ENCODE data around the gene DCAF15. TPM values are rescaled to one million over a fixed set of nuclear protein-coding genes. Genes with fewer than 3 reads are reported as not detected.

The DCAF15 gene
- total RNA-seq, 1 donor from 2014 or later, result 18.2 TPM

DNA sequence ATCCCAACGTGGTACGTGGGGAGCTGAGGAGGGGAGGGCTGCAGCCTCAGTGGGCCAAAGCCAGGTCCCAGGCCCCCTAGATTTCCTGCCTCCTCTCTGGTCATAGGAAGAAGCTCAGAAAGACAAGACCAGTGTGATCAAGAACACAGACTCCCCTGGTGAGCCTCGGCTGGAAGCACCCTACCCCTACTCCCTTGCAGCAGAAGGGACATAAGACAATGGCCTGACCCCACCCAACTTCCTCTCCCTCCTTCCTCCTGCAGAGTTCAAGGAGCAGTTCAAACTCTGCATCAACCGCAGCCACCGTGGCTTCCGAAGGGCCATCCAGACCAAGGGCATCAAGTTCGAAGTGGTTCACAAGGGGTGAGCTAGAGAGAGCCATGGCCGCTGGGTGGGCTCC, 25.6 kb upstream of the DCAF15 start:
- DNase-seq (no peak), ATAC-seq (peak; percentile 64)
- intact Hi-C loops (cut with micrococcal nuclease), result no loop called here

DNA sequence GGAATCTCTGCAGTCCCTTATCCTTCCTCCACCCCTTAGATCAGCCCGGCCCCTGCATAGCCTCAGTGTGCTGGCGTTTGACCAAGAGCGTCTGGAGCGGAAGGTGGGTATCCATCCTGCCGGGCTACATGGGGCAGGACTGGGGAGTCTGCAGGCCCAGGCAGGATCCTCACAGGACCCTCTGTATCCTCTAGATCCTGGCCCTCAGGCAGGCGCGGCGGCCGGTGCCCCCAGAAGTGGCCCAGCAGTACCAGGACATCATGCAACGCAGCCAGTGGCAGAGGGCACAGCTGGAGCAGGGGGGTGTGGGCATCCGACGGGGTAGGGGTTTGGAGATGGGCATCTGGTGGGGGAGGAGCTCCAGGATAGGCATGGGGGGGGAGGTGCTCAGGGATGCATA, 23.0 kb upstream of the DCAF15 start:
- intact Hi-C loops (cut with micrococcal nuclease), result no loop called here
- ATAC-seq (no peak), DNase-seq (no peak)

DNA sequence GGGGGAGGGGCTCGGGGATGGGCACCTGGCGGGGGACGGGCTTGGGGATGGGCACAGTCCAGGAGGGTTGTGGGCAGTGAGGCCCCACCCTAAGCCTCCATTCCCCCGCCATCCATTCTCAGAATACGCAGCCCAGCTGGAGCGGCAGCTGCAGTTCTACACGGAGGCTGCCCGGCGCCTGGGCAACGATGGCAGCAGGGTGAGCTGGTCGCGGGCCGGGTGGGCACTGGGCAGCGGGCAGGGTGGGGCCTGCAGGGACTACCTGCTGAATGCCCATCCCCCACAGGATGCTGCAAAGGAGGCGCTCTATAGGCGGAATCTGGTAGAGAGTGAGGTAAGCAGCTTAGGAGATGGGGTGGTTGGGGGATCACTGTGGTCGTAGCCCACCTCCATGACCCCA, 22.4 kb upstream of the DCAF15 start:
- intact Hi-C loops (cut with micrococcal nuclease), result no loop called here
- ATAC-seq (no peak), DNase-seq (no peak)

DNA sequence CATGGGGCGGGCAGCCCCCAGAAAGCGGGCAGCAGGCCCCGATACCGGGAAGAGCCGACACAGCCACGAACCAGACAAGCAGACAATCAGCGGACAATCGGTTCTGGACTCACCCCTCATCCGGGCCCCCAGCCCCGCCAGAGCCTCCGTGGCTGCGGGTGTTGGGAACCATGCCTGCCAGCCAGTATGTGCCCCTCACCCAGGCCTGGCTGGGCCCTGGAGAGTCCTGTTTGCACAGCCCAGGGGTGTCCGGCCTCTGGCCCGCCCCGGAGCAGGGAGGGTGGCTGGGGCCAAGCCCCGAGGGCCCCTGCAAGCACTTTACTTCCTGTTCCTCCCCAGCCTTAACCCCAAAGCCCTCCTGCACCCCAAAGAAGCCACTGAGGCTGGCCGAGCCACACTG, 21.9 kb upstream of the DCAF15 start:
- no peak for DNase-seq
- no peak for ATAC-seq
- intact Hi-C loops (cut with micrococcal nuclease), result no loop called here

DNA sequence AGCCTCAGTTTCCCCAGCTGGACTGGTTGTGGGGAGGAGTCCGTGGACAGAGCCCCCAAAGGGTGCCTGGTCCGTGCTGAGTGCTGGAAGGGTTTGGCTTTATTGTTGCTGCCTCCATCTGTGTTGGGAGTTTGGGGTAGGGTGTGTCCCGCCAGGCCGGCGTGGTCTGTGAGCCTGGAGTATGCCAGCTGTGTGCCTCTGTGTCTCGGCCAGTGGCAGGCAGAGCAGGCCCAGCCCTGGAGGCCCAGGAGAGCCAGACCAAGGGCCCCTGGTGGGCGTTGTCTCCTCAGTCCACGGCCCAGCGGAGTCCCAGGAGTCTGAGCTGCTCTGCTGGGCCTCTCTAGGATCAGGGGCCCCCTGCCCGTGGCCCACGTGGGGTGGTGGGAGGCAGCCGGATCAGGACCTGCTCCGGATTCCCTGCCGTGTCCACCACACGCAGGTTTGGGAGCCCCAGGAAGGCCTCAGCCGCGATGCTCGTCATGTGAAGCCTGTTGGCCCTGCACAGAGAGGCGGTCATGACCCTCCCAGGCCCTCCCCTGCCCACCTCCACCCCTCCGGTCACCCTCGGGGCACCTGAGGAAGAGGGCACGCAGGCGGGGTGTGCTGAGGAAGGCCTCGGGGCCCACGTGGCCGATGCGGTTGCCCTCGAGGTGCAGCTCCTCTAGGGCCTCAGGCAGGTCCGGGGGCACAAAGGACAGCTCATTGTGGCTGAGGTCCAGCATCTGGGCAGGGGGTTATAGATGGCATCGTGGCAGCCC, 20.7 kb upstream of the DCAF15 start:
- intact Hi-C loops (cut with micrococcal nuclease), result no loop called here
- ATAC-seq (no peak), DNase-seq (no peak)

DNA sequence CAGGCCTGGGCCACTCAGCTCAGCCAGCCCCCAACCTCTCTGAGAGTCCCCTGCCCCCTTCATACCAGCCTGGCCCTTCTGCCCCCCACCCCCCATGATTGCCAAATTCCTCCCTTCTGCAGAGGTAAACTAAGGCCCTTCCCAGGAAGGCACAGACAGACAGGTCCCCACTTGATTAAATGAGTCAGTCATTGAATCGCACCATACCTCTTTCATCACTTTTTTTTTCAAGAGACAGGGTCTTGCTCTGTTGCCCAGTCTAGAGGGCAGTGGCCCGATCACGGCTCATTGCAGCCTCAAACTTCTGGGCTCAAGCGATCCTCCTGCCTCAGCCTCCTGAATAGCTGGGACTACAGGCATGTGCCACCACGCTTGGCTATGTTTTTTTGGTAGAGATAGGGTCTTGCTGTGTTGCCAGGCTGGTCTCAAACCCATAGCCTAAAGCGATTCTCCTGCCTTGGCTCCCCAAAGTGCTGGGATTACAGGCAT, 20.1 kb upstream of the DCAF15 start:
- intact Hi-C loops (cut with micrococcal nuclease), result no loop called here
- no peak for ATAC-seq
- no peak for DNase-seq

DNA sequence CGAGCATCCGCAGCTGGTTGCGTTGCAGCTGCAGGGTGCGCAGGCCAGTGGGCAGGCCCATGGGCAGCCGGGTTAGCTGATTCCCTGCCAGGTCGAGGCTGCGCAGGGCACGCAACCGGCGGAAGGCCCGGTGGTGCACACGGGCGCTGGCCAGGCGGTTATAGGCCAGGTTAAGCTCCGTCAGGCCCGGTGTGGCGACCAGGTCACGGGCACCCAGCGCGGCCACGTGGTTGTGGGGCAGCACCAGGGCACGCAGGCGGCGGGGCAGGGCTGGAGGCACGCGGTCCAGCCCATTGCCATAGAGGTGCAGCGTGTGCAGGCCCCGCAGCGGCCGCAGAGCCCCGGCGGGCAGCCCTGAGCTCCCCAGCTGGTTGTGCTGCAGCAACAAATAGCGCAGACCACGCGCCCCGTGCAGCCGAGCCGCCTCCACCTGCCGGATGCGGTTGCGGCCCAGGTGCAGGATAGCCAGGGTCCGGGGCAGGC, 19.4 kb upstream of the DCAF15 start:
- intact Hi-C loops (cut with micrococcal nuclease), result no loop called here
- DNase-seq (no peak), ATAC-seq (no peak)

DNA sequence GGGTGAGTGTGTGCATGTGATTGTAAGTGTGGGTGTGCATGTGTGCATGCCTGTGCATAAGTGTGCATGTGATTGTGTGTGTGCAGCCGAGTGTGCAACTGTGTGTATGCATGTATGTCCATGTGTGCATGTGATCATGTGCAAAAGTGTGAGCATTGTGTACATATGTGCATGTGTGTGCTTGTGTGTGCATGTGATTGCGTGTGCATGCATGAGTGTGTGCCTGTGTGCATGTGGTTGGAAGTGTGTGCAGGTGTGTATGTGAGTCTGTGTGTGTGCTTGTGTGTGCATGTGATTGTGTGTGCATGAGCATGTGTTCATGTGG, 17.6 kb upstream of the DCAF15 start:
- ATAC-seq, result no peak
- intact Hi-C loops (cut with micrococcal nuclease), result no loop called here
- no peak for DNase-seq

DNA sequence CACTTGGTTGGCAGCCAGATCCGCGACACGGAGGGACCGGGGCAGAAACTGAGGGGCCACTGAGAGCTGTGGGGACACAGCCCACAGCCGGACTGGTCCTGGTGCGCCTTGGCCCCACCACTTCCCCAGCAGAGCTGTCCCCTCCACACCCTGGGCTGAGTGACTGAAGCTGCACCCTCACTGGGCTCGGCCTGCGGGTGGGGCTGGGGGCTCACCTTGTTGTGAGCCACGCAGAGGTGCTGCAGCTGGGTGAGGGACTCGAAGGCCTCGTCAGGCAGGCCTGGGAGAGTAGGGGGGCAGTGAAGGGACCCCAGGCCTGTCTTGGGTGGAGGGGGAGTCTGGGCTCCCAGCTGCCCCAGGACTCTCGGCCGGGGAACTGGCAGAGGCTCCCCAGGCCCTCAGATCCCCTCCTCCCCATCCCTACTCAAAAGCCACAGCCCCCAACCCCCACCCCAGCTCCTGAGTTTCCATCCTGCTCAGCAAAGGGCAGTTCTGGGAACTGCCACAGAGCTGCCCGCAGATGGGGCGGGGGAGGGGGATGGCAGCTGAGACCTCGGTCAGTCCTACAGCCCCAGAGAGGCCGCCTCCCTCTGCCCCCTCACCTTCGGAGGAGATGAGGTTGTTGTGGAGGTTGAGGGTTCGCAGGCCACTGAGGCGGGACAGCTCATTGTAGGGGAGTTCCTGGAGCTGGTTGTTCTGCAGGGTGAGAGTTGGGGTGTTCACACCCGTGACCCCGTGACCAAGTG, 16.4 kb upstream of the DCAF15 start:
- intact Hi-C loops (cut with micrococcal nuclease), result no loop called here
- ATAC-seq, result no peak
- DNase-seq, result no peak

DNA sequence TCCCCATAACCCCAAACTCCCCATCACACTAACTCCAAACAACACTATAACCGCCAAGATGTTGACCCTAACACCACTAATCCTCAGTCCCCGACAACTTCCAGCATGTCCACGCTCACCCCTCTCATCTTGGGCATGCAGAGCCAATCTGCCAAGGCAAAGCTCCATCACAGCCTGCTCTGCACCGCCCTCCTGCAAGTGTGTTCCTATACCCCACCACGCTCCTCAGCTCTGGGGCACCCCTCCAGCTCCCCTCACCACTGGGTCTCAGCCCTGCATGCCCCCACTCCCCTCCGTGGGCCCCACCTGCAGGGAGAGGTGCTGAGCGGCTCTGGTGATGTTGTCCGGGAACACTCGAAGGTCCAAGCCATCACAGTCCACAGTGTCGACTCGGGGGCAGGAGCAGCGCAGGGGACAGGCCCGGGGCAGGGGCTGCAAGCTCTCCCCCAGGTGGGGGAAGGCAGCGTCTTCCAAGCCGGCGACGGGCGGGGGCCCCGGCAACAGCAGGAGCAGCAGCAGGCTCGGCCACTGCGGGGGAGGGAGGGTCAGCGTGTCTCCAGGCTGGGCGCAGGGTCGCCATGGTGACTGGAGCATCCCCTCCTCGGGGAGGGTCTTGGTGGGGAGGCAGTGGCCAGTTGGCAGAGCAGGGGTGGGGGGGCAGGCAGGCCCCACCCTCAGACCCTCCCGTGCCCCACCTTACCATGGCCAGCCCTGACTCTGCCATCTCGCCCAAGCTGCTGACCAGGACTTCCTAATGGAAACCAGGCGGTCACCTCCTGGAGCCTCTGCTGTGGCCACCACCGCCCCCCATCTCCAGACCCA, 14.6 kb upstream of the DCAF15 start:
- ATAC-seq, result peak; percentile 19
- no peak for DNase-seq

DNA sequence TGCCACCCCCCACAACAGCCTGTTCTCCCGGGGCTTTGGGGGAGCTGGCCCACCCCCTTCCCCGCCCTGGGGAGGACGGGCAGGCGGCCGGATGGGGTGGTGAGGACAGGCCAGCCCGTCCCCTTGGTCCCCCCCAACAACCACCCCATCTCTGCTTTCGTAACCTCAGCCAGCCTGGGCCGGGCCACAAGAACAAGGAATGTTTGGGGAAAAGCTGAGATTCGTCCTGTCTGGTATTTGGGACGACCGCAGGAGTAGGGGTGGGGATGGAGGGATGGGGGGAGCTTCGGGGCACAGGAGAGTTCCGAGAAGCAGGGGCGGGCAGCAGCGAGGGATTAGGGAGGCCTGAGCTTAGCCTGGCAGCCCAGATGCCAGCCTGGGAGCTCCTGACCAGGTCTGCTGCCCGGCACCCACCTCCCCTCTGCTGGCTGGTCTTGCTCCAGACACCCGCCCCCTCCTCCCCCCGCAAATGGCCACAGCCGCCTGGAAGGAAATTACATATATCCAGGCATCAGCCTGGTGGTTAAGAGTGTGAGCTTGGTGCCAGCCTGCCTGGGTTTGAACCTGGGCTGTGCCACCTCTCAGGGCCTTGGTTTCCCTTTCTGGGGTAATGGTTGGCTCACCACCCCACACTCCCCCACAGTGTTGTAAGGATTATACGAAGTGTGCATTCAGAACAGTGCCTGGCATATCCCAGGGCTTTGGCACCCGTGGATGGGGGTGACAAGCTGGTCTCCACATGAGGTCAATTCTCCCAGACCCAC, 13.8 kb upstream of the DCAF15 start, which contains the start of gene PODNL1:
TSS of gene PODNL1 (minus strand) at position 117 of the 764 bp plus-strand sequence. CDS start 236 bp downstream, outside the sequence.
- DNase-seq, result no peak
- intact Hi-C loops (cut with micrococcal nuclease), result no loop called here

More for the DNA sequence above, 14.6 kb upstream of the DCAF15 start:
- intact Hi-C loops (cut with micrococcal nuclease), result no loop called here

DNA sequence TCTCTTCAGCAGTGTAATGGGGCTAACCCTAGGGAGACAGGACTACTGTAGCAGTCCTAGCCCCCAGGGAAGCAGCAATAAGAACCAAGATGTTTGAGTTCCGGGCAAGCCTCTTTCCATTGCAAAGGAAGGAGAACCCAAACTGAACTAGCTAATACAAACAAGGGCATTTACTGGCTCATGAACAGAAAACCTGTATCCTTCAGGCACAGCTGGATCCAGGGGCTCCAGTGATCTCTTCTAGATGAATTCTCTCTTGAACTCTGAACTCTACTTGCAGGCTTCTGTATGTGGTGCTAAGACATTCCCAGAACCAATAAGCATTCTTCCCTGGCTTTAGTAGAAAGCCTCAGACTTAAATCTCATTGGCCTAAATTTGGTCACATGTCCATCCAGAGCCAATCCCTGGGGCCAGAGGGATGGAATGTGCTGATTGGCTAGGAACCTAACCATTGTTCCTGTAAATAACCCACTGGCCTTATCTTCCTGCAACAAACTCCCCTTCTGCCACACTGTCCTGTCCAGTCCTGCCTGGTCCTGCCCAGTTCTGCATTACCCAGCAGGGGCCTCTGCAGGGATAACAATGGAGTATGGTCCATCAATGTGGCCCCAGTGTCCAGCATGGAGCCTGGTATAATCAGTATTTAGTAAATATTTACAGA, 10.2 kb upstream of the DCAF15 start:
- DNase-seq (no peak), ATAC-seq (no peak)
- intact Hi-C loops (cut with micrococcal nuclease), result no loop called here

More for the DNA sequence above, 13.8 kb upstream of the DCAF15 start, which contains the start of gene PODNL1:
- ATAC-seq, result peak; percentile 57

DNA sequence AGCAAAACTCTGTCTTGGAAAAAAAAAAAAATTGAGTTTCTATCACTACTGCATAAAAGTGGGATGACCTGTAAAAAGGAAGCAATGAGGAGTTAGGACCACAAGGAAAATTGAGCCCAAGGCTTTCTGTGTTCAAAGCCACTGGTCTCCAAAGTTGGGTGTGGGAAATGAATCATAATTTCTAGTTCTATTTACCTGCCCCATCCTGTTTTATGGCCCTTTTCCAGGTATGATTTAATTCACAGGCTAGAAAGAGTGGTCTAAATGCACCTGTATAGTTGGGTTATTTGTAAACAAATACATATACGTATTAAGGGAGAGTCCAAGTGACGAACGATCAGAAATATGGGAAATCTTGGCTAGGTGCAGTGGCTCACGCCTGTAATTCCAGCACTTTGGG, 5.9 kb upstream of the DCAF15 start:
- DNase-seq (no peak), ATAC-seq (no peak)
- intact Hi-C loops (cut with micrococcal nuclease), result no loop called here

DNA sequence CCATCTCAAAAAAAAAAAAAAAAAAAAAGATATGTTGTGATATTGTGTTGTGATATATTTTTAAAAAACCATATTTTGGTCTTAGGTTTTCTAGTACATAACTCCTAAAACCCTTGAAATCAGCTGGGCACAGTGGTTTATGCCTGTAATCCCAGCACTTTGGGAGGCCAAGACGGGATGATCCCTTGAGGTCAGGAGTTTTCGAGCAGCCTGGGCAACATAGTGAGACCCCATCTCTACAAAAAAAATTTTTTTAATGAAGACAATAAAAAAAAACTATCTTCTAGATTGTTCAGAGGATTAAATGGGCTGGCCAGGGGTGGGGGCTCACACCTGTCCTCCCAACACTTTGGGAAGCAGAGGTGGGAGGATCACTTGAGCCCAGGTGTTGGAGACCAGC, 1.3 kb upstream of the DCAF15 start:
- ATAC-seq (no peak), DNase-seq (no peak)
- intact Hi-C loops (cut with micrococcal nuclease), result no loop called here

DNA sequence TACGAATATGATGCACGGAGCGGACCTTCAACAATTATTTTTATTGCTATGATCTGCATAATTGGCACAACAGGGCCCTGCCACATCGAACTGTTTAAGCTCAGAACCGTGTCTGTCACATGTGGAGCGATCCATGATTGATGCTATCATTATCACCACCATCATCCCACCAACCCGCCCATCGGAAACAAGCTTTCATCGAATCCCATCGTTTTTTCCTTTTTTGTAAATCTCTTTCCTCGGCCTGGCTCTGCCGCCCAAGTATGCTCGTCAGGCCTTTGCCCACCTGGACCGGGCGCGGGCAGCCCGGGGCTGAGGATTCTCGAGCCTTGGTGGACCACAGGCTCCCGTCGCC, 533 bp upstream of the DCAF15 start:
- DNase-seq (no peak), ATAC-seq (no peak)
- intact Hi-C loops (cut with micrococcal nuclease), result loop anchor here (2.0 kb wide), 1 partner anchor 45 kb away; no protein-coding TSS in a partner anchor

DNA sequence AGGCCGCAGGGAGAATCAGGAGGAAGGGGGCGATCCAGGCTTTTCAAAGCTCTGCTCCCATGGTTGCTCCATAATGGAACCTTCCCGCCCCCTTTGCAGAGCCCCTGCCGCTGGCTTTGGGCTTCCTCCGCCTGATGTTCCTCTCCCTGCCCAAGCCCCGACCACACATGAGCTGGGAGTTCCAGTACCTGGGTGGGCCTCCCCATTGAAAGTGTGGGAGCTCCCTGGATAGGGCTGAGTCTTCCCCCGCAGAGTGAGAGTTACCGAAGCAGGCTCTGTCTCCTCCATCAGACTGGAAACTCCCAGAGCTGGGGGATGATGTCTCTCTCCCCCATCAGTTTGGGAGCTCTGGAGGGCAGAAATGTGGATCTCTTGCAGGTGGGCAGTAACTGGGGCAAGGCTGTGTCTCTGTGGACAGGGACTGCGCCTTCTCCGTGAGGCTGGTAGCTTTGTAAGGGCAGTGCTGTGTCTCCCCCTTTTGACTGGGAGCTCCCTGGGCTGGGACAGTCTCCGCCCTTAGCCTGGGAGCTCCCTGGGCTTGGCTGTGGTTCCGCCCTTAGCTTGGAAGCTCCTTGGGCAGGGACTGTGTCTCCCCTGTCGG, 722 bp downstream of the DCAF15 start:
- DNase-seq (peak; percentile 55), ATAC-seq (peak; percentile 27)
- intact Hi-C loops (cut with micrococcal nuclease), result loop anchor here (2.0 kb wide), 1 partner anchor 44 kb away; no protein-coding TSS in a partner anchor

DNA sequence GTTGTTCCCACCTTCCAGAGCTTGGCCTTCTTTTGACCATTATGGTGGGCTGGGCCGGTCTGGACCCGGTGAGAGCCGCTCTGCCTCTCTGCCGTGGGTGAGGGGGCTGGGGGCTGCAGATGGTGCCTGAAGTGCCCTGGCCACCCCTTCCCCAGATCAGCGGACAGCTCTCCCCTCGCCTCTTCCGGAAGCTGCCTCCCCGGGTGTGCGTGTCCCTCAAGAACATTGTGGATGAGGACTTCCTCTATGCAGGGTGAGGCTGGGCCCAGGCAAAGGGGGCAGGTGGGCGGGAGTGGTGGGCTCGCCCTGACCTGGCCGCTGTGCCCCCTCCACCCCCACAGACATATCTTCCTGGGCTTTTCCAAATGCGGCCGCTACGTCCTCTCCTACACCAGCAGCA, 1.9 kb downstream of the DCAF15 start:
- DNase-seq (no peak), ATAC-seq (no peak)
- intact Hi-C loops (cut with micrococcal nuclease), result no loop called here
